Liver (tissue), 9 donors: ENCODE data around the gene ARL3. TPM values are rescaled to one million over a fixed set of nuclear protein-coding genes. Genes with fewer than 3 reads are reported as not detected.

Source experiments
- DNase-seq: peaks from one replicate; pipeline ENCODE4 v3.0.0-alpha.2; 2017; ENCODE audit warnings: low spot score
- H3K27ac ChIP-seq, 2 donors: one replicate each; pipeline ENCODE4 v1.7.0; 2013; ENCODE audit warnings: inconsistent platforms in 2 of 2, low read length in 2 of 2, control low read depth in 1 of 2, low read depth in 1 of 2, mild to moderate bottlenecking in 1 of 2
- H3K27me3 ChIP-seq, 4 donors: one replicate each; pipeline versions ENCODE4 v1.6.1 to v1.7.0; 2013; ENCODE audit warnings: low read length in 3 of 4, inconsistent platforms in 1 of 4, mild to moderate bottlenecking in 1 of 4, moderate library complexity in 1 of 4; ENCODE audit not compliant: control insufficient read depth in 4 of 4, insufficient read depth in 4 of 4
- H3K36me3 ChIP-seq, 4 donors: one replicate each; pipeline versions ENCODE4 v1.6.1 to v1.7.0; 2013; ENCODE audit warnings: low read length in 3 of 4, mild to moderate bottlenecking in 3 of 4, low read depth in 1 of 4, moderate library complexity in 1 of 4; ENCODE audit not compliant: control insufficient read depth in 4 of 4, insufficient read depth in 3 of 4
- H3K4me1 ChIP-seq, 4 donors: one replicate each; pipeline versions ENCODE4 v1.6.1 to v1.7.0; 2013; ENCODE audit warnings: low read length in 3 of 4, mild to moderate bottlenecking in 3 of 4, moderate library complexity in 1 of 4; ENCODE audit not compliant: control insufficient read depth in 4 of 4, insufficient read depth in 4 of 4
- H3K4me3 ChIP-seq, 3 donors: one replicate each; pipeline versions ENCODE4 v1.6.1 to v1.7.0; 2013; ENCODE audit warnings: low read length in 3 of 3, control low read depth in 1 of 3, low read depth in 1 of 3, mild to moderate bottlenecking in 1 of 3
- H3K9ac ChIP-seq, 2 donors: one replicate each; pipeline ENCODE4 v1.7.0; 2013; ENCODE audit warnings: low read length in 2 of 2, mild to moderate bottlenecking in 2 of 2, moderate library complexity in 2 of 2, control low read depth in 1 of 2, low read depth in 1 of 2
- H3K9me3 ChIP-seq, 4 donors: one replicate each; pipeline versions ENCODE4 v1.6.1 to v1.7.0; 2013; ENCODE audit warnings: low read length in 3 of 4; ENCODE audit not compliant: control insufficient read depth in 4 of 4
- EGR1 ChIP-seq, 2 donors: IDR thresholded peaks; 2 replicates each; pipeline ENCODE4 v1.6.1; 2016 to 2018; ENCODE audit warnings: antibody characterized with exemption in 2 of 2, low read depth in 2 of 2
- FOXA1 ChIP-seq: IDR thresholded peaks from 2 replicates; pipeline ENCODE4 v1.6.1; 2016; ENCODE audit warnings: antibody characterized with exemption
- FOXA2 ChIP-seq: IDR thresholded peaks from 2 replicates; pipeline ENCODE4 v1.6.1; 2016; ENCODE audit warnings: antibody characterized with exemption
- GABPA ChIP-seq, 2 donors: IDR thresholded peaks in 1 of 2; conservative IDR thresholded peaks in 1 of 2; 2 replicates each; pipeline ENCODE4 v1.6.1; 2016; ENCODE audit warnings: antibody characterized with exemption in 2 of 2, mild to moderate bottlenecking in 1 of 2, moderate library complexity in 1 of 2
- HNF4A ChIP-seq, 2 donors: conservative IDR thresholded peaks; 2 replicates each; pipeline ENCODE4 v1.6.1; 2016; ENCODE audit warnings: antibody characterized with exemption in 2 of 2, mild to moderate bottlenecking in 2 of 2
- HNF4G ChIP-seq: IDR thresholded peaks from 2 replicates; pipeline ENCODE4 v1.6.1; 2016; ENCODE audit warnings: antibody characterized with exemption
- JUND ChIP-seq, 2 donors: IDR thresholded peaks; 2 replicates each; pipeline ENCODE4 v1.6.1; 2016; ENCODE audit warnings: antibody characterized with exemption in 2 of 2
- NR2F2 ChIP-seq: IDR thresholded peaks from 2 replicates; pipeline ENCODE4 v1.6.1; 2016; ENCODE audit warnings: antibody characterized with exemption
- RAD21 ChIP-seq, 2 donors: IDR thresholded peaks; 2 replicates each; pipeline ENCODE4 v1.6.1; 2016; ENCODE audit warnings: antibody characterized with exemption in 2 of 2, mild to moderate bottlenecking in 2 of 2
- RXRA ChIP-seq, 2 donors: IDR thresholded peaks; 2 replicates each; pipeline ENCODE4 v1.6.1; 2017 to 2018; ENCODE audit warnings: antibody characterized with exemption in 2 of 2, mild to moderate bottlenecking in 1 of 2
- SP1 ChIP-seq: IDR thresholded peaks from 2 replicates; pipeline ENCODE4 v1.6.1; 2018; ENCODE audit warnings: antibody characterized with exemption, mild to moderate bottlenecking
- TAF1 ChIP-seq: conservative IDR thresholded peaks from 2 replicates; pipeline ENCODE4 v1.6.1; 2016; ENCODE audit warnings: antibody characterized with exemption, mild to moderate bottlenecking
- YY1 ChIP-seq: IDR thresholded peaks from 2 replicates; pipeline ENCODE4 v1.6.1; 2016; ENCODE audit warnings: antibody characterized with exemption, mild to moderate bottlenecking
- WGBS: extraction: QIAGEN DNeasy Blood & Tissue Kit; methylation state at CpG from one replicate; pipeline ENCODE4 v1.1.7; 2013; 5-methylcytosine and 5-hydroxymethylcytosine counted together
- polyA plus RNA-seq, 2 donors: library from polyadenylated mRNA; stranded (reverse) in 1 of 2; unstranded in 1 of 2; fragments of 200-250 nt in 1 of 2; fragments of >200 nt in 1 of 2; fragmentation: Nextera tagmentation in 1 of 2; extraction: Ambion mirVana in 1 of 2; gene quantifications; one replicate each; pipeline versions ENCODE4 v1.2.1 to v1.2.3, GENCODE V29; 2013 to 2015
- total RNA-seq, 2 donors: library from RNA; depleted of rRNA; stranded (reverse); fragments of >200 nt; gene quantifications; one replicate each; pipeline ENCODE4 v1.2.3, GENCODE V29; 2014
- TF ChIP-seq, protein P1 (sequence below): IDR thresholded peaks from 2 replicates; pipeline ENCODE4 v1.6.1; 2016; ENCODE audit warnings: antibody characterized with exemption
- TF ChIP-seq, protein P2 (sequence below): fragments of 150-350 bp; IDR thresholded peaks from 2 replicates; pipeline ENCODE4 v1.5.1; 2017; ENCODE audit warnings: improper control_type of control experiment, low read depth, low read length; ENCODE audit not compliant: missing input control
- TF ChIP-seq, protein P3 (sequence below): IDR thresholded peaks from 2 replicates; pipeline ENCODE4 v1.6.1; 2016; ENCODE audit warnings: antibody characterized with exemption, mild to moderate bottlenecking
- TF ChIP-seq, protein P4 (sequence below): IDR thresholded peaks from 2 replicates; pipeline ENCODE4 v1.6.1; 2016; ENCODE audit warnings: antibody characterized with exemption
- TF ChIP-seq, protein P5 (sequence below): IDR thresholded peaks from 2 replicates; pipeline ENCODE4 v1.6.1; 2016; ENCODE audit warnings: antibody characterized with exemption
- donor health status: healthy.
- donor health status: healthy.
- donor health status: healthy.
- donor health status: healthy.
- donor health status: healthy.

The ARL3 gene
- total and polyA plus RNA-seq, 4 donors: 1.0 to 2.5 (median 2.3) TPM

DNA sequence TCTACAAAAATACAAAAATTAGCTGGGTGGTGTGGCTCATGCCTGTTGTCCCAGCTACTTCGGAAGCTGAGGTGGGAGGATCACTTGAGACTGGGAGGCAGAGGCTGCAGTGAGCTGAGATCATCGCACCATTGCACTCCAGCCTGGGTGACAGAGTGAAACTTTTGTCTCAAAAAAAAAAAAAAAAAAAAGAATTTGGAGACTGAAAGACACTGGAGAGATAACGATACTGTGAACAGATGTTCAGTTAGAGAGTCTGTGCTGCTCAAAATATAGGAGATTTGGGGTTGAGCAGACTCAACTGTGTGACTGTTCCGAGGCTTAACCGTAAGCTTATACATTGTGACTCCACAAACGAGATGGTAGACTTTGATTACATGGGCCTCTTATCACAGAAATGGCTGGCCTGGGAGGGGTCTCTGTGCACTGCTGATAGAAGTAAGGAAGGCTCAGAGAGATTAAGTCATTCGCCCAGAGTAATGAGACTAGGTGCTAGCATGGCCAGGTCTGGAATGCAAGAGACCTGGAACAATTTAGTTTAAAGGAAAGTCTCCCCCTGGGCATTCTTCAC, 48.9 kb upstream of the ARL3 start:
- peaks cover 14 to 22% (median 18%) of the 10 kb centered on the region in 4 donors for H3K4me1 ChIP-seq
- no peak overlapping the region for H3K4me3 ChIP-seq
- no peak overlapping the region for H3K9ac ChIP-seq
- TF ChIP-seq, protein P1, sequence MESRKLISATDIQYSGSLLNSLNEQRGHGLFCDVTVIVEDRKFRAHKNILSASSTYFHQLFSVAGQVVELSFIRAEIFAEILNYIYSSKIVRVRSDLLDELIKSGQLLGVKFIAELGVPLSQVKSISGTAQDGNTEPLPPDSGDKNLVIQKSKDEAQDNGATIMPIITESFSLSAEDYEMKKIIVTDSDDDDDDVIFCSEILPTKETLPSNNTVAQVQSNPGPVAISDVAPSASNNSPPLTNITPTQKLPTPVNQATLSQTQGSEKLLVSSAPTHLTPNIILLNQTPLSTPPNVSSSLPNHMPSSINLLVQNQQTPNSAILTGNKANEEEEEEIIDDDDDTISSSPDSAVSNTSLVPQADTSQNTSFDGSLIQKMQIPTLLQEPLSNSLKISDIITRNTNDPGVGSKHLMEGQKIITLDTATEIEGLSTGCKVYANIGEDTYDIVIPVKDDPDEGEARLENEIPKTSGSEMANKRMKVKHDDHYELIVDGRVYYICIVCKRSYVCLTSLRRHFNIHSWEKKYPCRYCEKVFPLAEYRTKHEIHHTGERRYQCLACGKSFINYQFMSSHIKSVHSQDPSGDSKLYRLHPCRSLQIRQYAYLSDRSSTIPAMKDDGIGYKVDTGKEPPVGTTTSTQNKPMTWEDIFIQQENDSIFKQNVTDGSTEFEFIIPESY: no peak
- TF ChIP-seq, protein P2, sequence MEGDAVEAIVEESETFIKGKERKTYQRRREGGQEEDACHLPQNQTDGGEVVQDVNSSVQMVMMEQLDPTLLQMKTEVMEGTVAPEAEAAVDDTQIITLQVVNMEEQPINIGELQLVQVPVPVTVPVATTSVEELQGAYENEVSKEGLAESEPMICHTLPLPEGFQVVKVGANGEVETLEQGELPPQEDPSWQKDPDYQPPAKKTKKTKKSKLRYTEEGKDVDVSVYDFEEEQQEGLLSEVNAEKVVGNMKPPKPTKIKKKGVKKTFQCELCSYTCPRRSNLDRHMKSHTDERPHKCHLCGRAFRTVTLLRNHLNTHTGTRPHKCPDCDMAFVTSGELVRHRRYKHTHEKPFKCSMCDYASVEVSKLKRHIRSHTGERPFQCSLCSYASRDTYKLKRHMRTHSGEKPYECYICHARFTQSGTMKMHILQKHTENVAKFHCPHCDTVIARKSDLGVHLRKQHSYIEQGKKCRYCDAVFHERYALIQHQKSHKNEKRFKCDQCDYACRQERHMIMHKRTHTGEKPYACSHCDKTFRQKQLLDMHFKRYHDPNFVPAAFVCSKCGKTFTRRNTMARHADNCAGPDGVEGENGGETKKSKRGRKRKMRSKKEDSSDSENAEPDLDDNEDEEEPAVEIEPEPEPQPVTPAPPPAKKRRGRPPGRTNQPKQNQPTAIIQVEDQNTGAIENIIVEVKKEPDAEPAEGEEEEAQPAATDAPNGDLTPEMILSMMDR: no peak
- TF ChIP-seq HNF4A (conservative IDR thresholded peaks at IDR 0.05): no peak
- H3K27me3 ChIP-seq: no peaks in the 10 kb centered on the region
- WGBS: 88% methylated on average over 7 of the region's 7 CpGs
- DNase-seq: no peak
- peak overlapping the region; percentile 65 to 83 for H3K27ac ChIP-seq
- H3K9me3 ChIP-seq: no peaks in the 10 kb centered on the region
- peaks cover 0 to 2% (median 0%) of the 10 kb centered on the region in 4 donors for H3K36me3 ChIP-seq

DNA sequence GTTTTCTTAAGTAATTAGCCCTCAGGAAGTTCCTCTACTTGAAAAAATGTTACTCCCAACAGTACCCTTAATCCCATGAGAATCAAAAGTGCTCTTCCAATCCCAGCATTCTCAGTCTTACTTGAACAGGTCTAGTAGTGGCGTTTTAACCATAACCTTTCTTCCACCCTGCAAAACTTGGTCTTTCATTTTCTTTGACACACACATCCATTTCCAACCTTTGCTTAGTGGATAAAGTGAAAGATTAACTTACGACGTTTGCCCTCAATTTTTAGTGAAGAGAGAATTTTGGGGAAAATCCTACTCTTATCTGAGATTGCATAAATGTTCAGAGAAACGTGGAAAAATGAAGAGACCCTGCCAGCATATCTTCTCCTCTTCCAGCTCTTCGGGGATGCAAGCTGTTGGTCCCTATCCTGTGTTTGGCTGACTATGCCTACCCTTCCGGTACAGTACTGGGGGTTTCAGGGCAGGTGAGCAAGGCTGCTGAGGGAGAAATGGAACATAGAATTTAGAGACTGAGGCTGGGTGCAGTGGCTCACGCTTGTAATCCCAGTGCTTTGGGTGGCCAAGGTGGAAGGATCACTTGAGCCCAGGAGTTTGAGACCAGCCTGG, 48.3 kb upstream of the ARL3 start:
- DNase-seq: no peak
- Histone ChIP-seq H3K27me3 (no peaks in the 10 kb centered on the region), H3K4me3 (peak overlapping the region in 1 of 3 donors; percentile 14), H3K36me3 (peaks cover 0 to 2% (median 0%) of the 10 kb centered on the region in 4 donors), H3K9me3 (no peaks in the 10 kb centered on the region), H3K4me1 (peaks cover 13 to 22% (median 17%) of the 10 kb centered on the region in 4 donors), H3K9ac (peak overlapping the region in 1 of 2 donors; percentile 72), H3K27ac (peak overlapping the region; percentile 65 to 83)
- TF ChIP-seq, protein P1: no peak
- TF ChIP-seq HNF4A (conservative IDR thresholded peaks at IDR 0.05): peak; percentile 16 to 22
- peak; percentile 62 for TF ChIP-seq YY1
- peak; percentile 16 to 47 for TF ChIP-seq RXRA (IDR thresholded peaks at IDR 0.05)
- peak in 1 of 2 donors; percentile 23 for TF ChIP-seq RAD21 (IDR thresholded peaks at IDR 0.05)
- TF ChIP-seq GABPA (IDR thresholded peaks at IDR 0.05 in 1 of 2, conservative IDR thresholded peaks at IDR 0.05 in 1 of 2): no peak
- no peak for TF ChIP-seq NR2F2
- TF ChIP-seq SP1: peak; percentile 47
- TF ChIP-seq FOXA2: no peak
- TF ChIP-seq EGR1 (IDR thresholded peaks at IDR 0.05; ENCODE audit: low read depth in 2 of 2): no peak
- TF ChIP-seq HNF4G: no peak
- TF ChIP-seq, protein P3, sequence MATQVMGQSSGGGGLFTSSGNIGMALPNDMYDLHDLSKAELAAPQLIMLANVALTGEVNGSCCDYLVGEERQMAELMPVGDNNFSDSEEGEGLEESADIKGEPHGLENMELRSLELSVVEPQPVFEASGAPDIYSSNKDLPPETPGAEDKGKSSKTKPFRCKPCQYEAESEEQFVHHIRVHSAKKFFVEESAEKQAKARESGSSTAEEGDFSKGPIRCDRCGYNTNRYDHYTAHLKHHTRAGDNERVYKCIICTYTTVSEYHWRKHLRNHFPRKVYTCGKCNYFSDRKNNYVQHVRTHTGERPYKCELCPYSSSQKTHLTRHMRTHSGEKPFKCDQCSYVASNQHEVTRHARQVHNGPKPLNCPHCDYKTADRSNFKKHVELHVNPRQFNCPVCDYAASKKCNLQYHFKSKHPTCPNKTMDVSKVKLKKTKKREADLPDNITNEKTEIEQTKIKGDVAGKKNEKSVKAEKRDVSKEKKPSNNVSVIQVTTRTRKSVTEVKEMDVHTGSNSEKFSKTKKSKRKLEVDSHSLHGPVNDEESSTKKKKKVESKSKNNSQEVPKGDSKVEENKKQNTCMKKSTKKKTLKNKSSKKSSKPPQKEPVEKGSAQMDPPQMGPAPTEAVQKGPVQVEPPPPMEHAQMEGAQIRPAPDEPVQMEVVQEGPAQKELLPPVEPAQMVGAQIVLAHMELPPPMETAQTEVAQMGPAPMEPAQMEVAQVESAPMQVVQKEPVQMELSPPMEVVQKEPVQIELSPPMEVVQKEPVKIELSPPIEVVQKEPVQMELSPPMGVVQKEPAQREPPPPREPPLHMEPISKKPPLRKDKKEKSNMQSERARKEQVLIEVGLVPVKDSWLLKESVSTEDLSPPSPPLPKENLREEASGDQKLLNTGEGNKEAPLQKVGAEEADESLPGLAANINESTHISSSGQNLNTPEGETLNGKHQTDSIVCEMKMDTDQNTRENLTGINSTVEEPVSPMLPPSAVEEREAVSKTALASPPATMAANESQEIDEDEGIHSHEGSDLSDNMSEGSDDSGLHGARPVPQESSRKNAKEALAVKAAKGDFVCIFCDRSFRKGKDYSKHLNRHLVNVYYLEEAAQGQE: no peak
- TF ChIP-seq, protein P4, sequence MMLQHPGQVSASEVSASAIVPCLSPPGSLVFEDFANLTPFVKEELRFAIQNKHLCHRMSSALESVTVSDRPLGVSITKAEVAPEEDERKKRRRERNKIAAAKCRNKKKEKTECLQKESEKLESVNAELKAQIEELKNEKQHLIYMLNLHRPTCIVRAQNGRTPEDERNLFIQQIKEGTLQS: no peak
- TF ChIP-seq FOXA1: no peak
- TF ChIP-seq, protein P2: no peak
- no peak for TF ChIP-seq JUND (IDR thresholded peaks at IDR 0.05)
- TF ChIP-seq, protein P5, sequence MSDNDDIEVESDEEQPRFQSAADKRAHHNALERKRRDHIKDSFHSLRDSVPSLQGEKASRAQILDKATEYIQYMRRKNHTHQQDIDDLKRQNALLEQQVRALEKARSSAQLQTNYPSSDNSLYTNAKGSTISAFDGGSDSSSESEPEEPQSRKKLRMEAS: no peak
- TF ChIP-seq TAF1: no peak
- WGBS: 47% methylated on average over 7 of the region's 7 CpGs
